Fibroblast of lung (primary cell): ENCODE measurements around the gene CCL26. TPM values are rescaled to one million over a fixed set of nuclear protein-coding genes. Genes with fewer than 3 reads are reported as not detected.
"Not testable (repeated sequence)": the region's sequence is repeated elsewhere in the genome, so short reads cannot be mapped to it uniquely, and the experiment has no call there.

ENCODE experiments used
- DNase-seq, 2 donors: peaks; one replicate each; pipeline versions ENCODE4 v3.0.0 to v3.0.0-alpha.2; 2010; ENCODE audit warnings: low read depth in 2 of 2
- H2AFZ ChIP-seq: 2 replicates; pipeline ENCODE4 v1.5.1; 2012; ENCODE audit warnings: low read length, control low read depth, inconsistent platforms
- H3K27ac ChIP-seq: 2 replicates; pipeline ENCODE4 v1.5.1; 2011; ENCODE audit warnings: low read length, control low read depth; ENCODE audit not compliant: insufficient read depth
- H3K27me3 ChIP-seq: 2 replicates; pipeline ENCODE4 v1.5.1; 2011; ENCODE audit warnings: mild to moderate bottlenecking, low read length; ENCODE audit not compliant: control insufficient read depth, insufficient read depth
- H3K36me3 ChIP-seq: 2 replicates; pipeline ENCODE4 v1.5.1; 2011; ENCODE audit warnings: low read length; ENCODE audit not compliant: control insufficient read depth, insufficient read depth
- H3K4me1 ChIP-seq: 2 replicates; pipeline ENCODE4 v1.5.1; 2011; ENCODE audit warnings: low read length; ENCODE audit not compliant: control insufficient read depth, insufficient read depth; ENCODE audit errors: extremely low read depth
- H3K4me2 ChIP-seq: 2 replicates; pipeline ENCODE4 v1.5.1; 2011; ENCODE audit warnings: low read length, control low read depth; ENCODE audit not compliant: insufficient read depth; ENCODE audit errors: extremely low read depth
- H3K4me3 ChIP-seq, 4 experiments: fragments of 200-600 bp in 1 of 4; sonication (generic) in 1 of 4; replicated peaks in 1 of 4; 2 replicates each; pipeline ENCODE4 v1.5.1; 2011 to 2016; ENCODE audit warnings: low read length in 4 of 4, low read depth in 3 of 4, mild to moderate bottlenecking in 3 of 4, control low read depth in 2 of 4, inconsistent platforms in 1 of 4, mixed read lengths in 1 of 4; ENCODE audit not compliant: insufficient read depth in 1 of 4; ENCODE audit errors: control extremely low read depth in 1 of 4
- H3K79me2 ChIP-seq: 2 replicates; pipeline ENCODE4 v1.5.1; 2012; ENCODE audit warnings: mild to moderate bottlenecking, low read length, inconsistent platforms; ENCODE audit not compliant: control insufficient read depth, insufficient read depth
- H3K9ac ChIP-seq: 2 replicates; pipeline ENCODE4 v1.5.1; 2011; ENCODE audit warnings: mild to moderate bottlenecking, low read length, control low read depth; ENCODE audit not compliant: insufficient read depth
- H3K9me3 ChIP-seq: 2 replicates; pipeline ENCODE4 v1.5.1; 2012; ENCODE audit warnings: low read depth, low read length; ENCODE audit not compliant: control insufficient read depth, insufficient read depth
- H4K20me1 ChIP-seq: 2 replicates; pipeline ENCODE4 v1.5.1; 2011; ENCODE audit warnings: low read length; ENCODE audit not compliant: control insufficient read depth, insufficient read depth; ENCODE audit errors: extremely low read depth
- CTCF ChIP-seq, 2 donors: IDR thresholded peaks in 1 of 2; conservative IDR thresholded peaks in 1 of 2; 1 replicate in 1 of 2; 2 replicates in 1 of 2; pipeline ENCODE4 v1.5.1; 2011 to 2012; ENCODE audit warnings: low read length in 2 of 2, control low read depth in 1 of 2, inconsistent platforms in 1 of 2, low read depth in 1 of 2, mild to moderate bottlenecking in 1 of 2
- EZH2 ChIP-seq: IDR thresholded peaks from 2 replicates; pipeline ENCODE4 v1.5.1; 2012; ENCODE audit warnings: low read length, control low read depth, mild to moderate bottlenecking; ENCODE audit errors: missing control alignments
- polyA plus RNA-seq, 2 donors: library from polyadenylated mRNA; depleted of rRNA in 1 of 2; stranded (reverse) in 1 of 2; unstranded in 1 of 2; fragments of >200 nt; gene quantifications; 2 replicates each; pipeline ENCODE4 v1.2.1, GENCODE V29; 2011 to 2012; ENCODE audit warnings: missing spikeins in 1 of 2
- total RNA-seq: library from RNA; depleted of rRNA; stranded (reverse); fragments of >200 nt; gene quantifications from 2 replicates; pipeline ENCODE4 v1.2.1, GENCODE V29; 2014

Gene CCL26
- total and polyA plus RNA-seq, 2 donors (not counting 1 experiment from before 2014, with no cell fraction given) = 0.94 to 1.2 TPM

GRCh38 chr7:75725306-75725705, 46.7 kb downstream of the CCL26 start:
- no peaks in the 10 kb centered on the region for H3K36me3 ChIP-seq
- H3K9me3 ChIP-seq = no peaks in the 10 kb centered on the region
- H3K27me3 ChIP-seq = no peaks in the 10 kb centered on the region
- H3K4me3 ChIP-seq = no peak overlapping the region
- H3K9ac ChIP-seq = no peak overlapping the region
- H3K4me1 ChIP-seq = peaks cover 6% of the 10 kb centered on the region
- TF ChIP-seq EZH2 = no peak
- no peak for TF ChIP-seq CTCF (conservative IDR thresholded peaks at IDR 0.05 in 1 of 2, IDR thresholded peaks at IDR 0.05 in 1 of 2; ENCODE audit: low read depth in 1 of 2, low read length in 2 of 2)
- DNase-seq = no peak
- no peaks in the 10 kb centered on the region for H4K20me1 ChIP-seq
- H3K27ac ChIP-seq = no peak overlapping the region
- H3K79me2 ChIP-seq = no peaks in the 10 kb centered on the region
- no peak overlapping the region for H2AFZ ChIP-seq
- H3K4me2 ChIP-seq = no peak overlapping the region

- Histone ChIP-seq H3K4me3 (no peak overlapping the region), H3K4me2 (no peak overlapping the region), H3K27ac (no peak overlapping the region), H3K4me1 (peaks cover 6% of the 10 kb centered on the region), H3K9ac (no peak overlapping the region), H3K27me3 (no peaks in the 10 kb centered on the region), H3K9me3 (no peaks in the 10 kb centered on the region), H3K79me2 (no peaks in the 10 kb centered on the region), H3K36me3 (no peaks in the 10 kb centered on the region), H4K20me1 (no peaks in the 10 kb centered on the region), H2AFZ (no peak overlapping the region)
- DNase-seq = no peak
- no peak for TF ChIP-seq EZH2
- TF ChIP-seq CTCF (conservative IDR thresholded peaks at IDR 0.05 in 1 of 2, IDR thresholded peaks at IDR 0.05 in 1 of 2; ENCODE audit: low read depth in 1 of 2, low read length in 2 of 2) = no peak
These were observed 48.6 kb downstream of the CCL26 start for GRCh38 chr7:75723444-75723843.

DNA sequence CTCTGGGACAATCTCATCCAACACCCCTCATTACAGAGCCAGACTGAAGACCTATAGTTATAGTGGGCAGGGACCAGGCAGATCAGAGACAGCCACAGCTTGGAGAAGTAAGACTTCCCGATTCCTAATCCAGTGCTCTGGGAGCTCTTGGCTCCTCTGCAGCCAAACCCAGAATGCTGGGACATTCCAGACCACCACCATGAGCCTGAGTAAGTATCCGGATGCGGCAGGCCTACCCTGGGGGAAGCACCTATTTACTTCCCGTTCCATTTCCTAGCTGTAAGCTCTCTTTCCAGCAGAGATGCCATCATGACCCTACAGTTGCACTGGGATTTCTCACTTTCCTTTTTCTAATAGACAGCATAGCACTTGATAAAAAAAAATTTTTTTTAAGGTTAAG, 49.6 kb downstream of the CCL26 start:
- DNase-seq = no peak
- Histone ChIP-seq H3K27me3 (no peaks in the 10 kb centered on the region), H3K9me3 (no peaks in the 10 kb centered on the region), H3K4me1 (no peaks in the 10 kb centered on the region), H3K4me3 (no peak overlapping the region), H3K4me2 (no peak overlapping the region), H3K27ac (no peak overlapping the region), H4K20me1 (no peaks in the 10 kb centered on the region), H3K36me3 (no peaks in the 10 kb centered on the region), H3K79me2 (no peaks in the 10 kb centered on the region), H3K9ac (no peak overlapping the region), H2AFZ (no peak overlapping the region)
- no peak for TF ChIP-seq CTCF (conservative IDR thresholded peaks at IDR 0.05 in 1 of 2, IDR thresholded peaks at IDR 0.05 in 1 of 2; ENCODE audit: low read depth in 1 of 2, low read length in 2 of 2)
- TF ChIP-seq EZH2 = no peak

- not testable (repeated sequence) for H2AFZ ChIP-seq, H3K4me2 ChIP-seq, H3K27ac ChIP-seq, H4K20me1 ChIP-seq, H3K4me1 ChIP-seq, H3K9me3 ChIP-seq, DNase-seq, H3K36me3 ChIP-seq, H3K27me3 ChIP-seq, H3K79me2 ChIP-seq, H3K9ac ChIP-seq, H3K4me3 ChIP-seq
These were observed 50.1 kb downstream of the CCL26 start for GRCh38 chr7:75721922-75722321.
